Trophoblast cell (in vitro differentiated cells and primary cell): ENCODE measurements around the gene FOXL3.
"Not testable (repeated sequence)": the region's sequence is repeated elsewhere in the genome, so short reads cannot be mapped to it uniquely, and the experiment has no call there.

Experiments used
- DNase-seq, 2 donors: peaks; one replicate each; pipeline ENCODE4 v3.0.0-alpha.2; 2016
- H2AFZ ChIP-seq: 2 replicates; pipeline ENCODE4 v1.6.1; 2013; ENCODE audit warnings: low read length, moderate library complexity, mild to moderate bottlenecking; ENCODE audit not compliant: insufficient read depth, poor library complexity
- H2AK5ac ChIP-seq: 2 replicates; pipeline ENCODE4 v1.6.1; 2013; ENCODE audit warnings: mild to moderate bottlenecking, low read length
- H2BK120ac ChIP-seq: 2 replicates; pipeline ENCODE4 v1.6.1; 2013; ENCODE audit warnings: low read length, mild to moderate bottlenecking, moderate library complexity; ENCODE audit not compliant: insufficient read depth, poor library complexity
- H2BK12ac ChIP-seq: 2 replicates; pipeline ENCODE4 v1.6.1; 2013; ENCODE audit warnings: mild to moderate bottlenecking, low read length, moderate library complexity
- H2BK5ac ChIP-seq: 2 replicates; pipeline ENCODE4 v1.6.1; 2013; ENCODE audit warnings: low read length, low read depth, moderate library complexity, mild to moderate bottlenecking; ENCODE audit not compliant: poor library complexity
- H3K14ac ChIP-seq: 2 replicates; pipeline ENCODE4 v1.6.1; 2013; ENCODE audit warnings: mild to moderate bottlenecking, low read length
- H3K18ac ChIP-seq: 2 replicates; pipeline ENCODE4 v1.6.1; 2013; ENCODE audit warnings: mild to moderate bottlenecking, low read length
- H3K23ac ChIP-seq: 2 replicates; pipeline ENCODE4 v1.6.1; 2013; ENCODE audit warnings: low read length
- H3K27ac ChIP-seq: 2 replicates; pipeline ENCODE4 v1.5.1; 2013; ENCODE audit warnings: low read depth, mild to moderate bottlenecking, inconsistent platforms, low read length, moderate library complexity
- H3K27me3 ChIP-seq: 2 replicates; pipeline ENCODE4 v1.6.1; 2013; ENCODE audit warnings: inconsistent platforms, mild to moderate bottlenecking, low read length, moderate library complexity; ENCODE audit not compliant: insufficient read depth
- H3K36me3 ChIP-seq, 2 experiments: 1 replicate in 1 of 2; 2 replicates in 1 of 2; pipeline ENCODE4 v1.6.1; 2013; ENCODE audit warnings: low read length in 2 of 2, mild to moderate bottlenecking in 2 of 2, moderate library complexity in 1 of 2; ENCODE audit not compliant: insufficient read depth in 2 of 2, control insufficient read depth in 1 of 2
- H3K4ac ChIP-seq: 2 replicates; pipeline ENCODE4 v1.6.1; 2013; ENCODE audit warnings: low read depth, mild to moderate bottlenecking, low read length, moderate library complexity
- H3K4me1 ChIP-seq, 2 experiments: 1 replicate in 1 of 2; 2 replicates in 1 of 2; pipeline ENCODE4 v1.6.1; 2013; ENCODE audit warnings: low read length in 2 of 2, mild to moderate bottlenecking in 2 of 2, moderate library complexity in 1 of 2; ENCODE audit not compliant: insufficient read depth in 2 of 2, control insufficient read depth in 1 of 2
- H3K4me2 ChIP-seq: 2 replicates; pipeline ENCODE4 v1.6.1; 2013; ENCODE audit warnings: inconsistent platforms, mild to moderate bottlenecking, low read length, moderate library complexity
- H3K4me3 ChIP-seq: 2 replicates; pipeline ENCODE4 v1.5.1; 2013; ENCODE audit warnings: mild to moderate bottlenecking, low read depth, low read length, inconsistent platforms
- H3K79me1 ChIP-seq: one replicate; pipeline ENCODE4 v1.6.1; 2013; ENCODE audit warnings: low read length
- H3K79me2 ChIP-seq: 2 replicates; pipeline ENCODE4 v1.6.1; 2013; ENCODE audit warnings: low read length, mild to moderate bottlenecking; ENCODE audit not compliant: control insufficient read depth, insufficient read depth, poor library complexity
- H3K9ac ChIP-seq: 2 replicates; pipeline ENCODE4 v1.6.1; 2013; ENCODE audit warnings: mild to moderate bottlenecking, low read length
- H3K9me3 ChIP-seq: 2 replicates; pipeline ENCODE4 v1.6.1; 2013; ENCODE audit warnings: low read depth, mild to moderate bottlenecking, control low read depth, inconsistent platforms, low read length; ENCODE audit not compliant: insufficient read depth
- H4K12ac ChIP-seq: 2 replicates; pipeline ENCODE4 v1.6.1; 2013; ENCODE audit warnings: low read depth, mild to moderate bottlenecking, low read length, moderate library complexity
- H4K8ac ChIP-seq: 2 replicates; pipeline ENCODE4 v1.6.1; 2013; ENCODE audit warnings: low read depth, mild to moderate bottlenecking, low read length, moderate library complexity
- H4K91ac ChIP-seq: one replicate; pipeline ENCODE4 v1.6.1; 2013; ENCODE audit warnings: low read depth, mild to moderate bottlenecking, low read length, moderate library complexity
- WGBS: extraction: QIAGEN DNeasy Blood & Tissue Kit; methylation state at CpG from one replicate; pipeline ENCODE4 v1.1.7; 2013; ENCODE audit warnings: missing lambda C conversion rate; ENCODE audit not compliant: insufficient read length, insufficient coverage; ENCODE audit errors: extremely low coverage; 5-methylcytosine and 5-hydroxymethylcytosine counted together

Gene FOXL3

GRCh38 chr7:297141-297540 lies 7.2 kb downstream of the FOXL3 start:
- H3K18ac ChIP-seq, H2AFZ ChIP-seq, H3K9me3 ChIP-seq, DNase-seq, H4K12ac ChIP-seq, H3K79me2 ChIP-seq, H2AK5ac ChIP-seq, H4K8ac ChIP-seq, H3K4ac ChIP-seq, H4K91ac ChIP-seq, H2BK5ac ChIP-seq, H3K27ac ChIP-seq, H3K27me3 ChIP-seq, H2BK120ac ChIP-seq, H3K9ac ChIP-seq, H3K4me2 ChIP-seq, H3K36me3 ChIP-seq, H3K4me3 ChIP-seq, H3K4me1 ChIP-seq, H2BK12ac ChIP-seq, H3K79me1 ChIP-seq, H3K23ac ChIP-seq, H3K14ac ChIP-seq: not testable (repeated sequence)
- no CpG with 5 or more reads among the region's 24 CpGs for WGBS

GRCh38 chr7:297611-298374 lies 7.8 kb downstream of the FOXL3 start:
- Histone ChIP-seq H4K91ac (no peak overlapping the region), H3K4ac (no peak overlapping the region), H3K4me3 (no peak overlapping the region), H3K9me3 (peaks cover 5% of the 10 kb centered on the region), H3K4me1 (no peaks in the 10 kb centered on the region), H4K8ac (no peak overlapping the region), H2BK5ac (no peak overlapping the region), H3K9ac (no peak overlapping the region), H2AFZ (no peak overlapping the region), H4K12ac (no peak overlapping the region), H3K79me1 (no peaks in the 10 kb centered on the region), H3K4me2 (no peak overlapping the region), H3K14ac (no peak overlapping the region), H3K27me3 (no peaks in the 10 kb centered on the region), H2BK12ac (no peak overlapping the region), H3K18ac (no peak overlapping the region), H2AK5ac (no peak overlapping the region), H3K23ac (no peak overlapping the region), H3K27ac (no peak overlapping the region), H3K36me3 (no peaks in the 10 kb centered on the region), H3K79me2 (no peaks in the 10 kb centered on the region), H2BK120ac (no peak overlapping the region)
- no CpG with 5 or more reads among the region's 24 CpGs for whole genome bisulfite sequencing
- DNase-seq: no peak

GRCh38 chr7:298375-298702 lies 8.4 kb downstream of the FOXL3 start:
- no peak overlapping the region for H4K91ac ChIP-seq
- H2AFZ ChIP-seq: no peak overlapping the region
- H3K14ac ChIP-seq: no peak overlapping the region
- peaks cover 5% of the 10 kb centered on the region for H3K9me3 ChIP-seq
- no peak overlapping the region for H3K18ac ChIP-seq
- no peaks in the 10 kb centered on the region for H3K79me1 ChIP-seq
- H3K9ac ChIP-seq: no peak overlapping the region
- no peak overlapping the region for H2AK5ac ChIP-seq
- H2BK120ac ChIP-seq: no peak overlapping the region
- H2BK12ac ChIP-seq: no peak overlapping the region
- no peak overlapping the region for H2BK5ac ChIP-seq
- no CpG with 5 or more reads among the region's 15 CpGs for WGBS
- no peak overlapping the region for H3K4ac ChIP-seq
- no peak overlapping the region for H3K23ac ChIP-seq
- no peak overlapping the region for H3K27ac ChIP-seq
- no peak overlapping the region for H3K4me2 ChIP-seq
- H3K4me1 ChIP-seq: no peaks in the 10 kb centered on the region
- no peak overlapping the region for H3K4me3 ChIP-seq
- H3K36me3 ChIP-seq: no peaks in the 10 kb centered on the region
- no peak overlapping the region for H4K12ac ChIP-seq
- no peak overlapping the region for H4K8ac ChIP-seq
- no peak for DNase-seq
- H3K27me3 ChIP-seq: no peaks in the 10 kb centered on the region
- H3K79me2 ChIP-seq: no peaks in the 10 kb centered on the region

- Histone ChIP-seq H3K27me3 (no peaks in the 10 kb centered on the region), H2AFZ (no peak overlapping the region)
- no peak for DNase-seq
Measured at GRCh38 chr7:298743-299142, 8.8 kb downstream of the FOXL3 start.

More at GRCh38 chr7:298743-299142, 8.8 kb downstream of the FOXL3 start:
- Histone ChIP-seq H3K27ac (no peak overlapping the region), H4K8ac (no peak overlapping the region), H2BK5ac (no peak overlapping the region), H3K18ac (no peak overlapping the region), H4K91ac (no peak overlapping the region), H2AK5ac (no peak overlapping the region), H3K4ac (no peak overlapping the region), H2BK120ac (no peak overlapping the region), H3K23ac (no peak overlapping the region), H3K9ac (no peak overlapping the region), H3K14ac (no peak overlapping the region), H3K9me3 (peaks cover 5% of the 10 kb centered on the region), H3K4me2 (no peak overlapping the region), H3K4me3 (no peak overlapping the region), H3K79me2 (no peaks in the 10 kb centered on the region), H2BK12ac (no peak overlapping the region), H3K79me1 (no peaks in the 10 kb centered on the region), H4K12ac (no peak overlapping the region), H3K4me1 (no peaks in the 10 kb centered on the region), H3K36me3 (no peaks in the 10 kb centered on the region)
- no CpG with 5 or more reads among the region's 13 CpGs for WGBS
